Measurements from ENCODE around the gene SHISA3.
"Not testable (repeated sequence)": the region's sequence is repeated elsewhere in the genome, so short reads cannot be mapped to it uniquely, and the experiment has no call there.

Gene SHISA3

GRCh38 chr4:42366959-42367358, 30.3 kb upstream of the SHISA3 start:
- Histone ChIP-seq H3K9ac (ENCODE audit: low read length) (no peak overlapping the region), H3K4me3 (ENCODE audit: low read depth, low read length) (no peak overlapping the region), H3K9me3 (ENCODE audit: insufficient read depth, low read depth, low read length) (peaks cover 3% of the 10 kb centered on the region), H2AFZ (ENCODE audit: insufficient read depth, low read length, poor library complexity) (no peak overlapping the region), H3K4me2 (ENCODE audit: low read length) (no peak overlapping the region), H4K12ac (ENCODE audit: low read depth, low read length) (no peak overlapping the region), H3K36me3 (ENCODE audit: control insufficient read depth in 1 of 2, insufficient read depth in 2 of 2, low read length in 2 of 2) (no peaks in the 10 kb centered on the region), H3K4me1 (ENCODE audit: control insufficient read depth in 1 of 2, insufficient read depth in 2 of 2, low read length in 2 of 2) (no peaks in the 10 kb centered on the region), H3K79me1 (ENCODE audit: low read length) (no peaks in the 10 kb centered on the region), H2BK5ac (ENCODE audit: low read depth, low read length, poor library complexity) (no peak overlapping the region), H3K23ac (ENCODE audit: low read length) (no peak overlapping the region), H3K14ac (ENCODE audit: low read length) (no peak overlapping the region), H2AK5ac (ENCODE audit: low read length) (no peak overlapping the region), H3K18ac (ENCODE audit: low read length) (no peak overlapping the region), H3K27me3 (ENCODE audit: insufficient read depth, low read length) (no peaks in the 10 kb centered on the region), H3K4ac (ENCODE audit: low read depth, low read length) (no peak overlapping the region), H2BK120ac (ENCODE audit: insufficient read depth, low read length, poor library complexity) (no peak overlapping the region), H2BK12ac (ENCODE audit: low read length) (no peak overlapping the region), H4K8ac (ENCODE audit: low read depth, low read length) (no peak overlapping the region), H3K79me2 (ENCODE audit: control insufficient read depth, insufficient read depth, low read length, poor library complexity) (no peaks in the 10 kb centered on the region), H3K27ac (ENCODE audit: low read depth, low read length) (no peak overlapping the region), H4K91ac (ENCODE audit: low read depth, low read length) (no peak overlapping the region)
- no CpG with 5 or more reads among the region's 1 CpG for WGBS (ENCODE audit: extremely low coverage, insufficient coverage, insufficient read length)
- no peak for DNase-seq

- no CpG with 5 or more reads among the region's 27 CpGs for WGBS (ENCODE audit: extremely low coverage, insufficient coverage, insufficient read length)
- H3K4me1 ChIP-seq (ENCODE audit: control insufficient read depth in 1 of 2, insufficient read depth in 2 of 2, low read length in 2 of 2), result no peaks in the 10 kb centered on the region
Observed at GRCh38 chr4:42369489-42369888, 27.8 kb upstream of the SHISA3 start.

GRCh38 chr4:42371305-42372252, 25.7 kb upstream of the SHISA3 start:
- no peaks in the 10 kb centered on the region for H3K27me3 ChIP-seq (ENCODE audit: insufficient read depth, low read length)
- WGBS (ENCODE audit: extremely low coverage, insufficient coverage, insufficient read length), result no CpG with 5 or more reads among the region's 2 CpGs
- H3K9ac ChIP-seq (ENCODE audit: low read length), result no peak overlapping the region
- H4K8ac ChIP-seq (ENCODE audit: low read depth, low read length), result no peak overlapping the region
- no peak overlapping the region for H3K4me2 ChIP-seq (ENCODE audit: low read length)
- H3K4me1 ChIP-seq (ENCODE audit: control insufficient read depth in 1 of 2, insufficient read depth in 2 of 2, low read length in 2 of 2), result no peaks in the 10 kb centered on the region
- no peak overlapping the region for H3K4me3 ChIP-seq (ENCODE audit: low read depth, low read length)
- H3K14ac ChIP-seq (ENCODE audit: low read length), result no peak overlapping the region
- H3K27ac ChIP-seq (ENCODE audit: low read depth, low read length), result no peak overlapping the region
- peaks cover 3% of the 10 kb centered on the region for H3K9me3 ChIP-seq (ENCODE audit: insufficient read depth, low read depth, low read length)
- no peak overlapping the region for H3K18ac ChIP-seq (ENCODE audit: low read length)
- peak; percentile 8 to 41 for DNase-seq
- no peaks in the 10 kb centered on the region for H3K36me3 ChIP-seq (ENCODE audit: control insufficient read depth in 1 of 2, insufficient read depth in 2 of 2, low read length in 2 of 2)
- no peaks in the 10 kb centered on the region for H3K79me2 ChIP-seq (ENCODE audit: control insufficient read depth, insufficient read depth, low read length, poor library complexity)
- no peaks in the 10 kb centered on the region for H3K79me1 ChIP-seq (ENCODE audit: low read length)
- H4K91ac ChIP-seq (ENCODE audit: low read depth, low read length), result no peak overlapping the region
- H2BK120ac ChIP-seq (ENCODE audit: insufficient read depth, low read length, poor library complexity), result no peak overlapping the region
- no peak overlapping the region for H3K4ac ChIP-seq (ENCODE audit: low read depth, low read length)
- H2AFZ ChIP-seq (ENCODE audit: insufficient read depth, low read length, poor library complexity), result no peak overlapping the region
- no peak overlapping the region for H2BK5ac ChIP-seq (ENCODE audit: low read depth, low read length, poor library complexity)
- H2BK12ac ChIP-seq (ENCODE audit: low read length), result no peak overlapping the region
- no peak overlapping the region for H2AK5ac ChIP-seq (ENCODE audit: low read length)
- no peak overlapping the region for H3K23ac ChIP-seq (ENCODE audit: low read length)
- no peak overlapping the region for H4K12ac ChIP-seq (ENCODE audit: low read depth, low read length)

More at GRCh38 chr4:42369489-42369888, 27.8 kb upstream of the SHISA3 start:
- Histone ChIP-seq H3K9ac (ENCODE audit: low read length) (no peak overlapping the region), H2BK5ac (ENCODE audit: low read depth, low read length, poor library complexity) (no peak overlapping the region), H2BK120ac (ENCODE audit: insufficient read depth, low read length, poor library complexity) (no peak overlapping the region), H3K18ac (ENCODE audit: low read length) (no peak overlapping the region), H4K12ac (ENCODE audit: low read depth, low read length) (no peak overlapping the region), H4K91ac (ENCODE audit: low read depth, low read length) (no peak overlapping the region), H3K9me3 (ENCODE audit: insufficient read depth, low read depth, low read length) (peaks cover 3% of the 10 kb centered on the region), H3K14ac (ENCODE audit: low read length) (no peak overlapping the region), H3K27ac (ENCODE audit: low read depth, low read length) (no peak overlapping the region), H3K36me3 (ENCODE audit: control insufficient read depth in 1 of 2, insufficient read depth in 2 of 2, low read length in 2 of 2) (no peaks in the 10 kb centered on the region), H2AFZ (ENCODE audit: insufficient read depth, low read length, poor library complexity) (no peak overlapping the region), H3K4me3 (ENCODE audit: low read depth, low read length) (no peak overlapping the region), H3K79me1 (ENCODE audit: low read length) (no peaks in the 10 kb centered on the region), H2BK12ac (ENCODE audit: low read length) (no peak overlapping the region), H3K79me2 (ENCODE audit: control insufficient read depth, insufficient read depth, low read length, poor library complexity) (no peaks in the 10 kb centered on the region), H3K23ac (ENCODE audit: low read length) (no peak overlapping the region), H3K27me3 (ENCODE audit: insufficient read depth, low read length) (no peaks in the 10 kb centered on the region), H4K8ac (ENCODE audit: low read depth, low read length) (no peak overlapping the region), H3K4me2 (ENCODE audit: low read length) (no peak overlapping the region), H3K4ac (ENCODE audit: low read depth, low read length) (no peak overlapping the region), H2AK5ac (ENCODE audit: low read length) (no peak overlapping the region)
- DNase-seq, result no peak

- not testable (repeated sequence) for H3K36me3 ChIP-seq (ENCODE audit: control insufficient read depth in 1 of 2, insufficient read depth in 2 of 2, low read length in 2 of 2); H3K18ac ChIP-seq (ENCODE audit: low read length); H4K8ac ChIP-seq (ENCODE audit: low read depth, low read length); DNase-seq; H2BK12ac ChIP-seq (ENCODE audit: low read length); H3K14ac ChIP-seq (ENCODE audit: low read length); H2BK120ac ChIP-seq (ENCODE audit: insufficient read depth, low read length, poor library complexity); H3K9me3 ChIP-seq (ENCODE audit: insufficient read depth, low read depth, low read length); H3K9ac ChIP-seq (ENCODE audit: low read length); H3K4me3 ChIP-seq (ENCODE audit: low read depth, low read length); H3K79me1 ChIP-seq (ENCODE audit: low read length); H4K12ac ChIP-seq (ENCODE audit: low read depth, low read length); H3K27me3 ChIP-seq (ENCODE audit: insufficient read depth, low read length); H3K4ac ChIP-seq (ENCODE audit: low read depth, low read length); H3K23ac ChIP-seq (ENCODE audit: low read length); H2BK5ac ChIP-seq (ENCODE audit: low read depth, low read length, poor library complexity); H3K4me1 ChIP-seq (ENCODE audit: control insufficient read depth in 1 of 2, insufficient read depth in 2 of 2, low read length in 2 of 2); H3K27ac ChIP-seq (ENCODE audit: low read depth, low read length); H4K91ac ChIP-seq (ENCODE audit: low read depth, low read length); H3K4me2 ChIP-seq (ENCODE audit: low read length); H3K79me2 ChIP-seq (ENCODE audit: control insufficient read depth, insufficient read depth, low read length, poor library complexity); H2AK5ac ChIP-seq (ENCODE audit: low read length); H2AFZ ChIP-seq (ENCODE audit: insufficient read depth, low read length, poor library complexity)
- no CpG with 5 or more reads among the region's 6 CpGs for WGBS (ENCODE audit: extremely low coverage, insufficient coverage, insufficient read length)
Observed at GRCh38 chr4:42372303-42372702, 25.0 kb upstream of the SHISA3 start.
